ENCODE measurements around the gene CLCN4. TPM values are rescaled to one million over a fixed set of nuclear protein-coding genes. Genes with fewer than 3 reads are reported as not detected.

The CLCN4 gene
- total RNA-seq, 4 donors from 2014 or later = 0.88 to 3.6 (median 1.5) TPM

- no peak for DNase-seq
- Histone ChIP-seq H3K27ac (no peak overlapping the region), H3K36me3 (no peaks in the 10 kb centered on the region), H3K27me3 (no peaks in the 10 kb centered on the region), H3K4me1 (no peaks in the 10 kb centered on the region), H3K4me3 (no peak overlapping the region), H3K9me3 (no peaks in the 10 kb centered on the region)
- TF ChIP-seq CTCF (IDR thresholded peaks at IDR 0.05) (no peak), POLR2A (IDR thresholded peaks at IDR 0.05) (no peak)
- intact Hi-C loops (cut with DNase I; ENCODE audit: low total_unique reads) = no loop called here
Measured at GRCh38 chrX:10265775-10266174, 109.0 kb downstream of the CLCN4 start.

- Histone ChIP-seq H3K4me3 (no peak overlapping the region), H3K27ac (no peak overlapping the region), H3K27me3 (no peaks in the 10 kb centered on the region), H3K4me1 (no peaks in the 10 kb centered on the region), H3K36me3 (no peaks in the 10 kb centered on the region), H3K9me3 (no peaks in the 10 kb centered on the region)
- TF ChIP-seq CTCF (IDR thresholded peaks at IDR 0.05) (no peak), POLR2A (IDR thresholded peaks at IDR 0.05) (no peak)
- intact Hi-C loops (cut with DNase I; ENCODE audit: low total_unique reads) = no loop called here
- DNase-seq = no peak
Measured at GRCh38 chrX:10278716-10279115, 121.9 kb downstream of the CLCN4 start.

DNA sequence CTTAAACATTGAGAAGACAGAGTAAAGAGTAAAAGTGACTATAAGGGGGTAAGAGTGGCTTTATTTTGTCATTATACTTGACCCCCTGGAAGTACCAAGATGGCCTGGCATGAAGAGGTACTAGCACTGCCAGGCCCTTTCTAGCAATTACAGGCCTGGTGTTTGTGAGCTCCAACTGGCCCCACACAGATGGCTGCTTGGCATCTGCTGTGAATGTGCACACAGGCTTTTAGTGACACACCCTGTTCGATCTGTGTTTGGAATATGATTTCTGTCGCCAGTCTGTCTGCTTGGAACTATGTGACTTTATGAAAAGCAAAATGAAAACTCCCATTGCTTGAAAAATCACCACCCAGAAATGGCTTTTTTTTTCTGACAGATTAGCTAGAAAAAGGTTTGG lies 123.3 kb downstream of the CLCN4 start:
- Histone ChIP-seq H3K9me3 (no peaks in the 10 kb centered on the region), H3K4me3 (no peak overlapping the region), H3K27me3 (no peaks in the 10 kb centered on the region), H3K27ac (no peak overlapping the region), H3K36me3 (no peaks in the 10 kb centered on the region), H3K4me1 (no peaks in the 10 kb centered on the region)
- DNase-seq = no peak
- intact Hi-C loops (cut with DNase I; ENCODE audit: low total_unique reads) = no loop called here
- no peak for TF ChIP-seq CTCF (IDR thresholded peaks at IDR 0.05)
- TF ChIP-seq POLR2A (IDR thresholded peaks at IDR 0.05) = no peak

- intact Hi-C loops (cut with DNase I; ENCODE audit: low total_unique reads) = no loop called here
- TF ChIP-seq POLR2A (IDR thresholded peaks at IDR 0.05) = no peak
- TF ChIP-seq CTCF (IDR thresholded peaks at IDR 0.05) = no peak
- DNase-seq = no peak
- no peaks in the 10 kb centered on the region for H3K4me1 ChIP-seq
- no peak overlapping the region for H3K27ac ChIP-seq
- no peaks in the 10 kb centered on the region for H3K27me3 ChIP-seq
- no peaks in the 10 kb centered on the region for H3K36me3 ChIP-seq
- H3K9me3 ChIP-seq = no peaks in the 10 kb centered on the region
- H3K4me3 ChIP-seq = no peak overlapping the region
Measured at GRCh38 chrX:10282490-10282889, 125.7 kb downstream of the CLCN4 start.

DNA sequence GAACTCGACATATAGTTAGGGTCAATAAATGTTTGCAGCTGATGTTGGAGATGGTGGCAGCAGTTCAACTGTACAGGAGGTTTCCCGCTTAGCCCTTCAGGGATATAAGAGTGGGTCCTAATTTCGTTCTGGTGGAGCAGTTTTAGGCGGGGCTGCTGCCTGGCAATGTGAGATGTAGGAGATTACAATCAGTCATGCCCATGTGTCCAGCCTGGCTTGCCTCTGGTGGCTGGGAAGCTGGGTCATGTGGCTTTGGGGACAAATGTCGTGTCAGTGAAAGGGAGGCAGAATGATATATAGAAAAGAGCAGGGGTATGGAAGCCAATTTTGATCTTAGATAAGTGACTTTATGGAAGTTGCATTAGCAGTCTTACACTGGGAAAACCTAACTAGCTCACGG lies 129.4 kb downstream of the CLCN4 start:
- Histone ChIP-seq H3K4me3 (no peak overlapping the region), H3K4me1 (no peaks in the 10 kb centered on the region), H3K36me3 (no peaks in the 10 kb centered on the region), H3K27ac (no peak overlapping the region), H3K9me3 (no peaks in the 10 kb centered on the region), H3K27me3 (no peaks in the 10 kb centered on the region)
- TF ChIP-seq CTCF (IDR thresholded peaks at IDR 0.05) (no peak), POLR2A (IDR thresholded peaks at IDR 0.05) (no peak)
- intact Hi-C loops (cut with DNase I; ENCODE audit: low total_unique reads) = no loop called here
- DNase-seq = no peak

Other genes starting within 250 kb of the CLCN4 start
- gene CLDN34, start 189.6 kb upstream of the CLCN4 start, total RNA-seq = 1 to 10 TPM in 1 of 4 donors, not detected in 3; 1.2 TPM